GM12892 (cell line): ENCODE data around the gene GALNTL6.

ENCODE experiments used
- POLR2A ChIP-seq: IDR thresholded peaks from 2 replicates; pipeline ENCODE4 v1.6.1; 2011; ENCODE audit warnings: low read depth, low read length, control low read depth
- POLR2AphosphoS5 ChIP-seq: IDR thresholded peaks from 2 replicates; pipeline ENCODE4 v1.6.1; 2011; ENCODE audit warnings: low read depth, low read length, control low read depth
- TAF1 ChIP-seq: IDR thresholded peaks from 2 replicates; pipeline ENCODE4 v1.6.1; 2011; ENCODE audit warnings: low read depth, mild to moderate bottlenecking, control low read depth, low read length, borderline replicate concordance

GRCh38 chr4:172485007-172485406, 671.8 kb downstream of the GALNTL6 start:
- TF ChIP-seq POLR2A (no peak), TAF1 (no peak), POLR2AphosphoS5 (no peak)
